IMR-90 (cell line): ENCODE data around the gene FCHSD2. TPM values are rescaled to one million over a fixed set of nuclear protein-coding genes. Genes with fewer than 3 reads are reported as not detected.

Experiments used
- ATAC-seq: fragments of 200-7000 bp; cut with Tn5 transposase; 2 replicates; pipeline ENCODE4 v1.9.1; 2020; ENCODE audit warnings: low read depth, mild to moderate bottlenecking, moderate library complexity
- BruUV-seq: library from RNA; stranded (reverse); fragments of 400-500 nt; replicated peaks from 2 replicates; lab custom pipeline; 2021; lab: Mats Ljungman, UMichigan
- CTCF ChIA-PET: fragments of 300-600 bp; formaldehyde crosslinking; extraction: SDS; loops from one replicate; lab custom pipeline; 2021; ENCODE audit warnings: antibody characterized with exemption; lab: Yijun Ruan, JAX
- POLR2A ChIA-PET: fragments of 300-600 bp; sonication (Branson Sonifier 250); formaldehyde crosslinking; loops from one replicate; lab custom pipeline; 2022; ENCODE audit warnings: antibody characterized with exemption; ENCODE audit not compliant: unreplicated experiment; lab: Charles Lee
- DNase-seq: peaks from one replicate; pipeline ENCODE4 v3.0.0; 2013
- H2AFZ ChIP-seq: replicated peaks from 2 replicates; pipeline ENCODE3; 2013; ENCODE audit warnings: low read length, mild to moderate bottlenecking; ENCODE audit not compliant: poor library complexity
- H2AK5ac ChIP-seq: 2 replicates; pipeline ENCODE4 v1.6.1; 2013; ENCODE audit warnings: low read depth, low read length, inconsistent platforms
- H2AK9ac ChIP-seq: replicated peaks from 2 replicates; pipeline ENCODE3; 2013; ENCODE audit warnings: mild to moderate bottlenecking, low read depth, low read length, moderate library complexity; ENCODE audit not compliant: poor library complexity
- H2BK120ac ChIP-seq: 2 replicates; pipeline ENCODE4 v1.6.1; 2013; ENCODE audit warnings: low read depth, low read length, inconsistent platforms
- H2BK15ac ChIP-seq: 3 replicates; pipeline ENCODE4 v1.6.1; 2013; ENCODE audit warnings: low read depth, low read length, inconsistent platforms
- H2BK20ac ChIP-seq: 2 replicates; pipeline ENCODE4 v1.6.1; 2013; ENCODE audit warnings: low read depth, mild to moderate bottlenecking, inconsistent platforms, low read length, moderate library complexity
- H2BK5ac ChIP-seq: 2 replicates; pipeline ENCODE4 v1.6.1; 2013; ENCODE audit warnings: mild to moderate bottlenecking, low read depth, low read length, inconsistent platforms; ENCODE audit not compliant: poor library complexity, severe bottlenecking
- H3K14ac ChIP-seq: replicated peaks from 2 replicates; pipeline ENCODE4 v1.6.1; 2013; ENCODE audit warnings: low read depth, low read length, inconsistent platforms
- H3K18ac ChIP-seq: 2 replicates; pipeline ENCODE4 v1.6.1; 2013; ENCODE audit warnings: low read depth, low read length, control low read depth
- H3K23ac ChIP-seq: 2 replicates; pipeline ENCODE4 v1.6.1; 2013; ENCODE audit warnings: low read depth, low read length, inconsistent platforms
- H3K27ac ChIP-seq: 2 replicates; pipeline ENCODE4 v1.5.1; 2013; ENCODE audit warnings: mild to moderate bottlenecking, control low read depth, low read length; ENCODE audit not compliant: insufficient read depth
- H3K27me3 ChIP-seq: 2 replicates; pipeline ENCODE4 v1.6.1; 2013; ENCODE audit warnings: low read length; ENCODE audit not compliant: control insufficient read depth, insufficient read depth
- H3K36me3 ChIP-seq: 2 replicates; pipeline ENCODE4 v1.6.1; 2013; ENCODE audit warnings: low read length, mixed read lengths; ENCODE audit not compliant: control insufficient read depth, insufficient read depth
- H3K4ac ChIP-seq: 2 replicates; pipeline ENCODE4 v1.6.1; 2013; ENCODE audit warnings: low read depth, low read length, inconsistent platforms
- H3K4me1 ChIP-seq: 2 replicates; pipeline ENCODE4 v1.6.1; 2013; ENCODE audit warnings: low read length, mixed read lengths; ENCODE audit not compliant: control insufficient read depth, insufficient read depth
- H3K4me2 ChIP-seq: 2 replicates; pipeline ENCODE4 v1.6.1; 2013; ENCODE audit warnings: low read depth, mild to moderate bottlenecking, control low read depth, low read length, moderate library complexity
- H3K4me3 ChIP-seq: 2 replicates; pipeline ENCODE4 v1.5.1; 2013; ENCODE audit warnings: low read depth, mild to moderate bottlenecking, control low read depth, low read length, moderate library complexity; ENCODE audit not compliant: insufficient read depth
- H3K56ac ChIP-seq: 2 replicates; pipeline ENCODE4 v1.6.1; 2013; ENCODE audit warnings: low read length, inconsistent platforms; ENCODE audit not compliant: insufficient read depth; ENCODE audit errors: extremely low read depth
- H3K79me1 ChIP-seq, 2 experiments: 2 replicates each; pipeline ENCODE4 v1.6.1; 2013; ENCODE audit warnings: low read length in 2 of 2, inconsistent platforms in 1 of 2, low read depth in 1 of 2
- H3K9ac ChIP-seq: 2 replicates; pipeline ENCODE4 v1.6.1; 2013; ENCODE audit warnings: low read depth, low read length, control low read depth
- H3K9me1 ChIP-seq: 2 replicates; pipeline ENCODE4 v1.6.1; 2013; ENCODE audit warnings: low read length, inconsistent platforms; ENCODE audit not compliant: insufficient read depth
- H3K9me3 ChIP-seq: 2 replicates; pipeline ENCODE4 v1.6.1; 2013; ENCODE audit warnings: low read length; ENCODE audit not compliant: control insufficient read depth, insufficient read depth
- H4K20me1 ChIP-seq: 2 replicates; pipeline ENCODE4 v1.6.1; 2013; ENCODE audit warnings: low read length, inconsistent platforms; ENCODE audit not compliant: insufficient read depth
- H4K5ac ChIP-seq: 2 replicates; pipeline ENCODE4 v1.6.1; 2013; ENCODE audit warnings: mild to moderate bottlenecking, low read depth, low read length, control low read depth
- H4K8ac ChIP-seq, 2 experiments: 2 replicates each; pipeline ENCODE4 v1.6.1; 2013; ENCODE audit warnings: low read depth in 2 of 2, low read length in 2 of 2, control low read depth in 1 of 2, inconsistent platforms in 1 of 2
- H4K91ac ChIP-seq: 2 replicates; pipeline ENCODE4 v1.6.1; 2013; ENCODE audit warnings: low read depth, low read length, inconsistent platforms; ENCODE audit not compliant: insufficient read depth
- BHLHE40 ChIP-seq: fragments of 150-350 bp; IDR thresholded peaks from 2 replicates; pipeline ENCODE4 v1.6.1; 2016; ENCODE audit warnings: mild to moderate bottlenecking, low read depth, low read length
- CEBPB ChIP-seq: IDR thresholded peaks from 2 replicates; pipeline ENCODE4 v1.6.1; 2012; ENCODE audit warnings: low read depth, low read length, improper control_type of control experiment
- CHD1 ChIP-seq: IDR thresholded peaks from 2 replicates; pipeline ENCODE4 v1.6.1; 2012; ENCODE audit warnings: low read depth, low read length, improper control_type of control experiment
- FOS ChIP-seq: fragments of 150-350 bp; IDR thresholded peaks from 2 replicates; pipeline ENCODE4 v1.6.1; 2016; ENCODE audit warnings: low read depth, low read length
- MAFK ChIP-seq: IDR thresholded peaks from 2 replicates; pipeline ENCODE4 v1.6.1; 2012; ENCODE audit warnings: low read depth, low read length, improper control_type of control experiment
- MAZ ChIP-seq: IDR thresholded peaks from 2 replicates; pipeline ENCODE4 v1.6.1; 2012; ENCODE audit warnings: low read depth, mild to moderate bottlenecking, low read length, improper control_type of control experiment, moderate library complexity, borderline replicate concordance
- MXI1 ChIP-seq: IDR thresholded peaks from 2 replicates; pipeline ENCODE4 v1.6.1; 2012; ENCODE audit warnings: low read depth, mild to moderate bottlenecking, low read length, moderate library complexity, borderline replicate concordance
- NFE2L2 ChIP-seq: fragments of 150-350 bp; IDR thresholded peaks from 2 replicates; pipeline ENCODE4 v1.6.1; 2016; ENCODE audit warnings: low read depth, mild to moderate bottlenecking, low read length
- POLR2A ChIP-seq: IDR thresholded peaks from 2 replicates; pipeline ENCODE4 v1.6.1; 2012; ENCODE audit warnings: mild to moderate bottlenecking, low read depth, low read length
- RAD21 ChIP-seq: IDR thresholded peaks from 2 replicates; pipeline ENCODE4 v1.6.1; 2012; ENCODE audit warnings: low read length, improper control_type of control experiment
- RCOR1 ChIP-seq: IDR thresholded peaks from 2 replicates; pipeline ENCODE4 v1.6.1; 2012; ENCODE audit warnings: mild to moderate bottlenecking, low read length, improper control_type of control experiment; ENCODE audit not compliant: insufficient replicate concordance
- RFX5 ChIP-seq: IDR thresholded peaks from 2 replicates; pipeline ENCODE4 v1.8.0; 2012; ENCODE audit warnings: low read depth, mild to moderate bottlenecking, low read length, moderate library complexity
- SMC3 ChIP-seq: fragments of 150-350 bp; IDR thresholded peaks from 2 replicates; pipeline ENCODE4 v1.6.1; 2016; ENCODE audit warnings: low read depth, mild to moderate bottlenecking, antibody characterized with exemption, low read length, moderate library complexity
- WGBS, 2 experiments: methylation state at CpG; one replicate each; pipeline versions ENCODE4 v1.1.5 to v1.1.7; 2013; ENCODE audit warnings: missing lambda C conversion rate in 2 of 2; ENCODE audit not compliant: insufficient read length in 1 of 2; ENCODE audit errors: extremely low coverage in 2 of 2; 5-methylcytosine and 5-hydroxymethylcytosine counted together
- dilution Hi-C: fragments of 300-500 bp; cut with HindIII; formaldehyde crosslinking; loops from one replicate; pipeline ENCODE4 v1.14.3; 2018; ENCODE audit warnings: low sequenced_read_pairs; ENCODE audit not compliant: unreplicated experiment
- in situ Hi-C: fragments of 300-500 bp; cut with MboI; formaldehyde crosslinking; loops from 3 replicates; pipeline ENCODE4 v1.14.3; 2019; ENCODE audit warnings: low sequenced_read_pairs, inconsistent platforms, mixed read lengths
- intact Hi-C: fragments of 100-400 bp; cut with micrococcal nuclease; formaldehyde crosslinking; loops from 2 replicates; pipeline ENCODE4 v1.10.0; 2022
- polyA plus RNA-seq, 3 experiments: library from polyadenylated mRNA; depleted of rRNA; stranded (reverse); fragments of >200 nt; gene quantifications; 2 replicates each; pipeline ENCODE4 v1.2.3, GENCODE V29; 2012; ENCODE audit warnings: low replicate concordance in 1 of 3
- total RNA-seq: library from RNA; depleted of rRNA; stranded (reverse); fragments of >200 nt; gene quantifications from 2 replicates; pipeline ENCODE4 v1.2.3, GENCODE V29; 2012
- TF ChIP-seq, protein P1 (sequence below): conservative IDR thresholded peaks from 2 replicates; pipeline ENCODE4 v1.5.1; 2012; ENCODE audit warnings: mild to moderate bottlenecking, low read depth, low read length, improper control_type of control experiment
- TF ChIP-seq, protein P2 (sequence below): fragments of 150-350 bp; IDR thresholded peaks from 2 replicates; pipeline ENCODE4 v1.6.1; 2017; ENCODE audit warnings: mild to moderate bottlenecking, antibody characterized with exemption, low read length, low read depth
- TF ChIP-seq, protein P3 (sequence below): fragments of 150-350 bp; IDR thresholded peaks from 2 replicates; pipeline ENCODE4 v1.6.1; 2016; ENCODE audit warnings: low read depth, mild to moderate bottlenecking, low read length, moderate library complexity, borderline replicate concordance

Gene FCHSD2
- total and polyA plus RNA-seq, 2 of the 4 experiments (the other 2 are of a cell fraction) = 5.9 to 18.7 TPM

DNA sequence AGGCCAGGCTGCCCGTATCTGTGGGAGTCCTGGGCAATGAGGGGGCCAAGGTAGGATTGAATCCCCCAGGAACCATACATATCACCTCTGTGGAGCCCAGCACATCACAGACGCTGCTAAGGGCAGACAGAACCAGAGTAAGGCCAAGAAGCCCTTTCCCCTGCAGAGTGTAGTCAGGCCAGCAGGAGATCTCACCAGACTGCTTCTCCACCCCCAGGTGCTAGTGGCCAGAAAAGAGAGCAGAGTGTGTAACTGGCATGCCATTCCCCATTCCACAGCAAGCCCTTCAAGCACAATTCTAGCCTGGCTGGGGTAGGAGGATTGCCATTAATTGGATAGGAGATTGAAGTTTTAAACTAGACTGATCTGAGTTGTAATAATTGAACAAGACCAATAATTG lies 28.0 kb upstream of the FCHSD2 start:
- Histone ChIP-seq H3K9me3 (no peaks in the 10 kb centered on the region), H2BK15ac (no peak overlapping the region), H3K4me1 (no peaks in the 10 kb centered on the region; the same call in 1 of the 2 replicates), H2BK20ac (no peak overlapping the region), H2AK5ac (0 out of 2 replicates have a peak overlapping the region, but pooled peaks have one; percentile 23), H3K4ac (no peak overlapping the region), H3K36me3 (no peaks in the 10 kb centered on the region), H4K91ac (no peak overlapping the region), H2AFZ (peak overlapping the region; percentile 25), H2BK5ac (no peak overlapping the region), H3K4me3 (no peak overlapping the region), H2BK120ac (no peak overlapping the region; the same call in 1 of the 2 replicates), H3K27me3 (no peaks in the 10 kb centered on the region), H3K14ac (no peak overlapping the region), H2AK9ac (no peak overlapping the region), H4K8ac (no peak overlapping the region), H3K56ac (no peak overlapping the region), H3K9ac (no peak overlapping the region), H4K5ac (no peak overlapping the region), H3K79me1 (no peaks in the 10 kb centered on the region), H3K27ac (no peak overlapping the region), H3K9me1 (no peaks in the 10 kb centered on the region; the same call in 1 of the 2 replicates), H3K23ac (no peak overlapping the region), H3K4me2 (no peak overlapping the region), H3K18ac (no peak overlapping the region), H4K20me1 (no peaks in the 10 kb centered on the region)
- DNase-seq (no peak), ATAC-seq (no peak)
- in situ Hi-C loops (no loop called here), dilution Hi-C loops (no loop called here), intact Hi-C loops (no loop called here)
- BruUV-seq = no TSS peak
- TF ChIP-seq SMC3 (no peak), CHD1 (no peak), RFX5 (no peak), NFE2L2 (no peak), RCOR1 (no peak), MAFK (no peak), MAZ (no peak), POLR2A (no peak), MXI1 (no peak), RAD21 (no peak), FOS (no peak), BHLHE40 (no peak), CEBPB (no peak)
- TF ChIP-seq, protein P1, sequence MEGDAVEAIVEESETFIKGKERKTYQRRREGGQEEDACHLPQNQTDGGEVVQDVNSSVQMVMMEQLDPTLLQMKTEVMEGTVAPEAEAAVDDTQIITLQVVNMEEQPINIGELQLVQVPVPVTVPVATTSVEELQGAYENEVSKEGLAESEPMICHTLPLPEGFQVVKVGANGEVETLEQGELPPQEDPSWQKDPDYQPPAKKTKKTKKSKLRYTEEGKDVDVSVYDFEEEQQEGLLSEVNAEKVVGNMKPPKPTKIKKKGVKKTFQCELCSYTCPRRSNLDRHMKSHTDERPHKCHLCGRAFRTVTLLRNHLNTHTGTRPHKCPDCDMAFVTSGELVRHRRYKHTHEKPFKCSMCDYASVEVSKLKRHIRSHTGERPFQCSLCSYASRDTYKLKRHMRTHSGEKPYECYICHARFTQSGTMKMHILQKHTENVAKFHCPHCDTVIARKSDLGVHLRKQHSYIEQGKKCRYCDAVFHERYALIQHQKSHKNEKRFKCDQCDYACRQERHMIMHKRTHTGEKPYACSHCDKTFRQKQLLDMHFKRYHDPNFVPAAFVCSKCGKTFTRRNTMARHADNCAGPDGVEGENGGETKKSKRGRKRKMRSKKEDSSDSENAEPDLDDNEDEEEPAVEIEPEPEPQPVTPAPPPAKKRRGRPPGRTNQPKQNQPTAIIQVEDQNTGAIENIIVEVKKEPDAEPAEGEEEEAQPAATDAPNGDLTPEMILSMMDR = no peak
- TF ChIP-seq, protein P2, sequence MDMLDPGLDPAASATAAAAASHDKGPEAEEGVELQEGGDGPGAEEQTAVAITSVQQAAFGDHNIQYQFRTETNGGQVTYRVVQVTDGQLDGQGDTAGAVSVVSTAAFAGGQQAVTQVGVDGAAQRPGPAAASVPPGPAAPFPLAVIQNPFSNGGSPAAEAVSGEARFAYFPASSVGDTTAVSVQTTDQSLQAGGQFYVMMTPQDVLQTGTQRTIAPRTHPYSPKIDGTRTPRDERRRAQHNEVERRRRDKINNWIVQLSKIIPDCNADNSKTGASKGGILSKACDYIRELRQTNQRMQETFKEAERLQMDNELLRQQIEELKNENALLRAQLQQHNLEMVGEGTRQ = no peak
- TF ChIP-seq, protein P3, sequence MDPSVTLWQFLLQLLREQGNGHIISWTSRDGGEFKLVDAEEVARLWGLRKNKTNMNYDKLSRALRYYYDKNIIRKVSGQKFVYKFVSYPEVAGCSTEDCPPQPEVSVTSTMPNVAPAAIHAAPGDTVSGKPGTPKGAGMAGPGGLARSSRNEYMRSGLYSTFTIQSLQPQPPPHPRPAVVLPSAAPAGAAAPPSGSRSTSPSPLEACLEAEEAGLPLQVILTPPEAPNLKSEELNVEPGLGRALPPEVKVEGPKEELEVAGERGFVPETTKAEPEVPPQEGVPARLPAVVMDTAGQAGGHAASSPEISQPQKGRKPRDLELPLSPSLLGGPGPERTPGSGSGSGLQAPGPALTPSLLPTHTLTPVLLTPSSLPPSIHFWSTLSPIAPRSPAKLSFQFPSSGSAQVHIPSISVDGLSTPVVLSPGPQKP = no peak
- ChIA-PET CTCF (interaction anchor here (1.1 kb wide), 1 partner anchor 8 kb away, joined by 3 read pairs; no protein-coding TSS in a partner anchor), POLR2A (no interaction called here)
- WGBS, 2 experiments = no CpG with 5 or more reads among the region's 2 CpGs
